SK-N-SH treated with all-trans-retinoic acid at 6 μM for 48 hours (cell line): Measurements from ENCODE around the gene CXCL9.

Source experiments
- ATAC-seq: fragments of 200-7000 bp; cut with Tn5 transposase; 3 replicates; pipeline ENCODE4 v1.9.1; 2020; ENCODE audit warnings: mild to moderate bottlenecking, moderate library complexity
- BACH2 ChIP-seq: fragments of 250-450 bp; sonication (Bioruptor Pico); IDR thresholded peaks from 2 replicates; pipeline ENCODE4 v1.9.0; 2021; ENCODE audit warnings: mild to moderate bottlenecking, borderline replicate concordance
- CREB5 ChIP-seq: fragments of 250-450 bp; sonication (Bioruptor Pico); IDR thresholded peaks from 2 replicates; pipeline ENCODE4 v1.5.1; 2020; ENCODE audit warnings: low read depth, mild to moderate bottlenecking, moderate library complexity
- CSDC2 ChIP-seq: fragments of 250-450 bp; sonication (Bioruptor Pico); IDR thresholded peaks from 2 replicates; pipeline ENCODE4 v1.5.0; 2020; ENCODE audit warnings: mild to moderate bottlenecking, moderate library complexity
- ESRRG ChIP-seq: fragments of 250-450 bp; sonication (Bioruptor Pico); IDR thresholded peaks from 2 replicates; pipeline ENCODE4 v1.6.1; 2021; ENCODE audit warnings: mild to moderate bottlenecking
- GLIS3 ChIP-seq: fragments of 250-450 bp; sonication (Bioruptor Pico); IDR thresholded peaks from 2 replicates; pipeline ENCODE4 v1.5.0; 2020; ENCODE audit warnings: mild to moderate bottlenecking, moderate library complexity
- ISL1 ChIP-seq: fragments of 250-450 bp; sonication (Bioruptor Pico); IDR thresholded peaks from 2 replicates; pipeline ENCODE4 v2.1.2; 2022; ENCODE audit warnings: mild to moderate bottlenecking, moderate library complexity
- OSR1 ChIP-seq: fragments of 250-450 bp; sonication (Bioruptor Pico); IDR thresholded peaks from 2 replicates; pipeline ENCODE4 v1.8.0; 2022; ENCODE audit warnings: moderate library complexity, mild to moderate bottlenecking, inconsistent platforms
- PATZ1 ChIP-seq: fragments of 250-450 bp; sonication (Bioruptor Pico); IDR thresholded peaks from 2 replicates; pipeline ENCODE4 v1.8.0; 2020; ENCODE audit warnings: mild to moderate bottlenecking, moderate library complexity, borderline replicate concordance
- POU6F1 ChIP-seq: fragments of 250-450 bp; sonication (Bioruptor Pico); IDR thresholded peaks from 2 replicates; pipeline ENCODE4 v1.8.0; 2021; ENCODE audit warnings: low read depth, mild to moderate bottlenecking, moderate library complexity, borderline replicate concordance
- RARB ChIP-seq: fragments of 250-450 bp; sonication (Bioruptor Pico); IDR thresholded peaks from 2 replicates; pipeline ENCODE4 v1.8.0; 2021; ENCODE audit warnings: mild to moderate bottlenecking, moderate library complexity
- SNAI2 ChIP-seq: fragments of 250-450 bp; sonication (Bioruptor Pico); IDR thresholded peaks from 2 replicates; pipeline ENCODE4 v1.5.0; 2020; ENCODE audit warnings: mild to moderate bottlenecking, moderate library complexity
- TCF4 ChIP-seq: fragments of 250-450 bp; sonication (Bioruptor Pico); IDR thresholded peaks from 2 replicates; pipeline ENCODE4 v1.8.0; 2021; ENCODE audit warnings: mild to moderate bottlenecking, moderate library complexity, borderline replicate concordance
- TOX ChIP-seq: fragments of 250-450 bp; sonication (Bioruptor Pico); IDR thresholded peaks from 2 replicates; pipeline ENCODE4 v1.8.0; 2021; ENCODE audit warnings: mild to moderate bottlenecking, moderate library complexity, borderline replicate concordance
- ZC3H10 ChIP-seq: fragments of 250-450 bp; sonication (Bioruptor Pico); IDR thresholded peaks from 2 replicates; pipeline ENCODE4 v1.5.1; 2021; ENCODE audit warnings: mild to moderate bottlenecking, moderate library complexity
- ZFP3 ChIP-seq: fragments of 250-450 bp; sonication (Bioruptor Pico); IDR thresholded peaks from 2 replicates; pipeline ENCODE4 v1.5.0; 2020; ENCODE audit warnings: mild to moderate bottlenecking, moderate library complexity
- ZFP30 ChIP-seq: fragments of 450-650 bp; formaldehyde crosslinking; IDR thresholded peaks from 2 replicates; pipeline ENCODE4 v1.5.0; 2022; ENCODE audit warnings: mild to moderate bottlenecking, moderate library complexity
- ZNF565 ChIP-seq: fragments of 450-650 bp; formaldehyde crosslinking; conservative IDR thresholded peaks from 2 replicates; pipeline ENCODE4 v1.5.0; 2020; ENCODE audit warnings: low read depth, mild to moderate bottlenecking, moderate library complexity
- ZNF70 ChIP-seq: fragments of 450-650 bp; formaldehyde crosslinking; IDR thresholded peaks from 2 replicates; pipeline ENCODE4 v1.5.0; 2020; ENCODE audit warnings: mild to moderate bottlenecking, moderate library complexity
- TF ChIP-seq, protein P1 (sequence below): fragments of 250-450 bp; sonication (Bioruptor Pico); IDR thresholded peaks from 2 replicates; pipeline ENCODE4 v1.5.1; 2021; ENCODE audit warnings: mild to moderate bottlenecking, moderate library complexity
- TF ChIP-seq, protein P2 (sequence below): fragments of 250-450 bp; sonication (Bioruptor Pico); IDR thresholded peaks from 2 replicates; pipeline ENCODE4 v1.5.0; 2020; ENCODE audit warnings: mild to moderate bottlenecking, moderate library complexity

CXCL9 gene

DNA sequence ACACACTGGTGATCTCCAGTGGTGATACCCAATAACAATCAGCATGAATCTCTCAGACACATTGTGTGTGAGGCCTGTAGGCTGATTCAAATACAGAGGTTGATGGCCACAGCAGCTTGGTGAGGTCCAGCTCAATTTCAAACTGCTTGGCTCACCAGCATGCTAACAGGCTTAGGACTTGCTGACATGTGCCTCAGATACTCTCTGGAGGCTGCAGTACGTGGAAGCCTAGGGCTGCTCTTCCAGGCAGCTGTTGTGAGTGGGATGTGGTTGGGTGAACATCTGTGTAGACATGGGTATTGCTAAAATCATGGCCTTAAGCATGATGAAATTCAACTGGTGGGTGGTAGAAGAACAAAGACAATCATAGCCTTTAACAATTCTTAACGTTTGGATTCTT lies 4.3 kb downstream of the CXCL9 start:
- TF ChIP-seq ZFP30 (CRISPR knock-in tag) = no peak
- TF ChIP-seq ESRRG = no peak
- TF ChIP-seq, protein P1, sequence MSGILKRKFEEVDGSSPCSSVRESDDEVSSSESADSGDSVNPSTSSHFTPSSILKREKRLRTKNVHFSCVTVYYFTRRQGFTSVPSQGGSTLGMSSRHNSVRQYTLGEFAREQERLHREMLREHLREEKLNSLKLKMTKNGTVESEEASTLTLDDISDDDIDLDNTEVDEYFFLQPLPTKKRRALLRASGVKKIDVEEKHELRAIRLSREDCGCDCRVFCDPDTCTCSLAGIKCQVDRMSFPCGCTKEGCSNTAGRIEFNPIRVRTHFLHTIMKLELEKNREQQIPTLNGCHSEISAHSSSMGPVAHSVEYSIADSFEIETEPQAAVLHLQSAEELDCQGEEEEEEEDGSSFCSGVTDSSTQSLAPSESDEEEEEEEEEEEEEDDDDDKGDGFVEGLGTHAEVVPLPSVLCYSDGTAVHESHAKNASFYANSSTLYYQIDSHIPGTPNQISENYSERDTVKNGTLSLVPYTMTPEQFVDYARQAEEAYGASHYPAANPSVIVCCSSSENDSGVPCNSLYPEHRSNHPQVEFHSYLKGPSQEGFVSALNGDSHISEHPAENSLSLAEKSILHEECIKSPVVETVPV (CRISPR knock-in tag) = no peak
- TF ChIP-seq CREB5 (CRISPR knock-in tag) = no peak
- TF ChIP-seq, protein P2, sequence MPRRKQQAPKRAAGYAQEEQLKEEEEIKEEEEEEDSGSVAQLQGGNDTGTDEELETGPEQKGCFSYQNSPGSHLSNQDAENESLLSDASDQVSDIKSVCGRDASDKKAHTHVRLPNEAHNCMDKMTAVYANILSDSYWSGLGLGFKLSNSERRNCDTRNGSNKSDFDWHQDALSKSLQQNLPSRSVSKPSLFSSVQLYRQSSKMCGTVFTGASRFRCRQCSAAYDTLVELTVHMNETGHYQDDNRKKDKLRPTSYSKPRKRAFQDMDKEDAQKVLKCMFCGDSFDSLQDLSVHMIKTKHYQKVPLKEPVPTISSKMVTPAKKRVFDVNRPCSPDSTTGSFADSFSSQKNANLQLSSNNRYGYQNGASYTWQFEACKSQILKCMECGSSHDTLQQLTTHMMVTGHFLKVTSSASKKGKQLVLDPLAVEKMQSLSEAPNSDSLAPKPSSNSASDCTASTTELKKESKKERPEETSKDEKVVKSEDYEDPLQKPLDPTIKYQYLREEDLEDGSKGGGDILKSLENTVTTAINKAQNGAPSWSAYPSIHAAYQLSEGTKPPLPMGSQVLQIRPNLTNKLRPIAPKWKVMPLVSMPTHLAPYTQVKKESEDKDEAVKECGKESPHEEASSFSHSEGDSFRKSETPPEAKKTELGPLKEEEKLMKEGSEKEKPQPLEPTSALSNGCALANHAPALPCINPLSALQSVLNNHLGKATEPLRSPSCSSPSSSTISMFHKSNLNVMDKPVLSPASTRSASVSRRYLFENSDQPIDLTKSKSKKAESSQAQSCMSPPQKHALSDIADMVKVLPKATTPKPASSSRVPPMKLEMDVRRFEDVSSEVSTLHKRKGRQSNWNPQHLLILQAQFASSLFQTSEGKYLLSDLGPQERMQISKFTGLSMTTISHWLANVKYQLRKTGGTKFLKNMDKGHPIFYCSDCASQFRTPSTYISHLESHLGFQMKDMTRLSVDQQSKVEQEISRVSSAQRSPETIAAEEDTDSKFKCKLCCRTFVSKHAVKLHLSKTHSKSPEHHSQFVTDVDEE = no peak
- TF ChIP-seq SNAI2 (CRISPR knock-in tag) = no peak
- no peak for TF ChIP-seq TCF4
- no peak for TF ChIP-seq ISL1 (CRISPR knock-in tag)
- no peak for TF ChIP-seq ZNF565 (CRISPR knock-in tag)
- no peak for TF ChIP-seq PATZ1
- TF ChIP-seq ZNF70 (CRISPR knock-in tag) = no peak
- TF ChIP-seq BACH2 (CRISPR knock-in tag) = no peak
- no peak for TF ChIP-seq ZC3H10 (CRISPR knock-in tag)
- TF ChIP-seq RARB (CRISPR knock-in tag) = no peak
- no peak for TF ChIP-seq POU6F1 (CRISPR knock-in tag)
- no peak for ATAC-seq

- ATAC-seq = no peak
- TF ChIP-seq, protein P2 = no peak
- TF ChIP-seq, protein P1 (CRISPR knock-in tag) = no peak
- TF ChIP-seq ISL1 (CRISPR knock-in tag) (no peak), ZFP3 (CRISPR knock-in tag) (no peak), CSDC2 (CRISPR knock-in tag) (no peak), TOX (no peak), ZFP30 (CRISPR knock-in tag) (no peak), RARB (CRISPR knock-in tag) (no peak), OSR1 (no peak), SNAI2 (CRISPR knock-in tag) (no peak), CREB5 (CRISPR knock-in tag) (no peak), GLIS3 (CRISPR knock-in tag) (no peak)
Measured at GRCh38 chr4:76002176-76002575, 5.1 kb downstream of the CXCL9 start.
